ENCODE data around the gene MRPS33.

GRCh38 chr7:140972344-140972743 is 42.4 kb downstream of the MRPS33 start:
- TF ChIP-seq CTCF (IDR thresholded peaks at IDR 0.05) (no peak), POLR2A (IDR thresholded peaks at IDR 0.05) (no peak), EP300 (IDR thresholded peaks at IDR 0.05) (no peak)
